ENCODE data around the gene DGKD. TPM values are rescaled to one million over a fixed set of nuclear protein-coding genes. Genes with fewer than 3 reads are reported as not detected.

DGKD gene
- total RNA-seq, 6 experiments from 2014 or later, result 8.1 to 12.2 (median 10.3) TPM

- TF ChIP-seq CTCF (IDR thresholded peaks at IDR 0.05), result no peak
- H3K27me3 Mint-ChIP-seq (ENCODE audit: insufficient read depth), result peaks cover 44% of the 10 kb centered on the region
- H3K9me3 Mint-ChIP-seq, result no peaks in the 10 kb centered on the region
- H3K4me1 Mint-ChIP-seq (ENCODE audit: low read depth), result no peaks in the 10 kb centered on the region
- no peak overlapping the region for H3K4me3 Mint-ChIP-seq
- no peak overlapping the region for H3K27ac Mint-ChIP-seq
- no peak for DNase-seq
- H3K36me3 Mint-ChIP-seq (ENCODE audit: low read depth), result no peaks in the 10 kb centered on the region
These were observed 16.2 kb upstream of the DGKD start for GRCh38 chr2:233338046-233338445.

GRCh38 chr2:233338812-233339368 lies 15.4 kb upstream of the DGKD start:
- Mint-ChIP-seq H3K27ac (no peak overlapping the region), H3K27me3 (ENCODE audit: insufficient read depth) (peaks cover 39% of the 10 kb centered on the region), H3K9me3 (no peaks in the 10 kb centered on the region), H3K36me3 (ENCODE audit: low read depth) (no peaks in the 10 kb centered on the region), H3K4me1 (ENCODE audit: low read depth) (no peaks in the 10 kb centered on the region), H3K4me3 (no peak overlapping the region)
- no peak for DNase-seq
- TF ChIP-seq CTCF (IDR thresholded peaks at IDR 0.05), result no peak

- Mint-ChIP-seq H3K4me3 (no peak overlapping the region), H3K36me3 (ENCODE audit: low read depth) (no peaks in the 10 kb centered on the region), H3K27me3 (ENCODE audit: insufficient read depth) (peaks cover 38% of the 10 kb centered on the region), H3K9me3 (no peaks in the 10 kb centered on the region), H3K4me1 (ENCODE audit: low read depth) (no peaks in the 10 kb centered on the region), H3K27ac (no peak overlapping the region)
- no peak for DNase-seq
- TF ChIP-seq CTCF (IDR thresholded peaks at IDR 0.05), result no peak
These were observed 14.9 kb upstream of the DGKD start for GRCh38 chr2:233339427-233339826.

- Mint-ChIP-seq H3K9me3 (no peaks in the 10 kb centered on the region), H3K4me3 (no peak overlapping the region), H3K4me1 (ENCODE audit: low read depth) (no peaks in the 10 kb centered on the region), H3K27me3 (ENCODE audit: insufficient read depth) (peaks cover 35% of the 10 kb centered on the region), H3K36me3 (ENCODE audit: low read depth) (no peaks in the 10 kb centered on the region), H3K27ac (no peak overlapping the region)
- TF ChIP-seq CTCF (IDR thresholded peaks at IDR 0.05), result no peak
- DNase-seq, result no peak
These were observed 13.0 kb upstream of the DGKD start for GRCh38 chr2:233341296-233341695.

GRCh38 chr2:233342301-233342700 lies 12.0 kb upstream of the DGKD start:
- TF ChIP-seq CTCF (IDR thresholded peaks at IDR 0.05), result no peak
- Mint-ChIP-seq H3K27me3 (ENCODE audit: insufficient read depth) (peaks cover 36% of the 10 kb centered on the region), H3K27ac (no peak overlapping the region), H3K36me3 (ENCODE audit: low read depth) (no peaks in the 10 kb centered on the region), H3K9me3 (no peaks in the 10 kb centered on the region), H3K4me1 (ENCODE audit: low read depth) (no peaks in the 10 kb centered on the region), H3K4me3 (no peak overlapping the region)
- DNase-seq, result no peak
